Uterus (tissue), 4 donors: ENCODE measurements around the gene BSND. TPM values are rescaled to one million over a fixed set of nuclear protein-coding genes. Genes with fewer than 3 reads are reported as not detected.

ENCODE experiments used
- DNase-seq, 2 donors: peaks; one replicate each; pipeline ENCODE4 v3.0.0-alpha.2; 2019 to 2020
- H3K27ac ChIP-seq, 2 donors: fragments of 200-600 bp; sonication (generic); 1 replicate in 1 of 2; 2 replicates in 1 of 2; pipeline ENCODE4 v1.5.1; 2016 to 2018
- H3K27me3 ChIP-seq, 2 donors: fragments of 200-600 bp; sonication (generic); one replicate each; pipeline ENCODE4 v1.5.1; 2018 to 2019; ENCODE audit warnings: control low read depth in 1 of 2
- H3K36me3 ChIP-seq, 2 donors: fragments of 200-600 bp; sonication (generic); one replicate each; pipeline ENCODE4 v1.5.1; 2019; ENCODE audit warnings: control low read depth in 1 of 2
- H3K4me1 ChIP-seq, 2 donors: fragments of 200-600 bp; sonication (generic); one replicate each; pipeline ENCODE4 v1.5.1; 2018 to 2019; ENCODE audit warnings: control low read depth in 1 of 2
- H3K4me3 ChIP-seq, 2 donors: fragments of 200-600 bp; sonication (generic); 1 replicate in 1 of 2; 2 replicates in 1 of 2; pipeline ENCODE4 v1.5.1; 2018 to 2019; ENCODE audit warnings: mild to moderate bottlenecking in 1 of 2
- H3K9me3 ChIP-seq, 2 donors: fragments of 200-600 bp; sonication (generic); one replicate each; pipeline ENCODE4 v1.5.1; 2019; ENCODE audit warnings: control low read depth in 1 of 2
- POLR2A ChIP-seq, 2 donors: fragments of 450-650 bp; IDR thresholded peaks; one replicate each; pipeline ENCODE4 v1.6.1; 2016; ENCODE audit warnings: antibody characterized with exemption in 2 of 2, mild to moderate bottlenecking in 1 of 2, moderate library complexity in 1 of 2
- intact Hi-C: fragments of 100-400 bp; cut with DNase I; formaldehyde crosslinking; loops from one replicate; pipeline ENCODE4 v1.15.1; 2023; ENCODE audit warnings: low total_unique reads
- total RNA-seq, 4 donors: library from RNA; depleted of rRNA in 3 of 4; stranded (reverse); fragments of >200 nt in 3 of 4; gene quantifications; one replicate each; pipeline versions ENCODE4 v1.1.0 to v1.2.4, GENCODE V29; 2014 to 2023
- TF ChIP-seq, protein P1 (sequence below), 4 experiments: fragments of 200-600 bp in 2 of 4; fragments of 450-650 bp in 2 of 4; sonication (generic) in 2 of 4; IDR thresholded peaks; one replicate each; pipeline ENCODE4 v1.5.1; 2016 to 2019; ENCODE audit warnings: antibody characterized with exemption in 4 of 4, mild to moderate bottlenecking in 2 of 4, moderate library complexity in 1 of 4
- donor health status: DM: yes; HTN: yes; CAD: no.

Gene BSND
- total RNA-seq, 4 donors from 2014 or later, result not detected

DNA sequence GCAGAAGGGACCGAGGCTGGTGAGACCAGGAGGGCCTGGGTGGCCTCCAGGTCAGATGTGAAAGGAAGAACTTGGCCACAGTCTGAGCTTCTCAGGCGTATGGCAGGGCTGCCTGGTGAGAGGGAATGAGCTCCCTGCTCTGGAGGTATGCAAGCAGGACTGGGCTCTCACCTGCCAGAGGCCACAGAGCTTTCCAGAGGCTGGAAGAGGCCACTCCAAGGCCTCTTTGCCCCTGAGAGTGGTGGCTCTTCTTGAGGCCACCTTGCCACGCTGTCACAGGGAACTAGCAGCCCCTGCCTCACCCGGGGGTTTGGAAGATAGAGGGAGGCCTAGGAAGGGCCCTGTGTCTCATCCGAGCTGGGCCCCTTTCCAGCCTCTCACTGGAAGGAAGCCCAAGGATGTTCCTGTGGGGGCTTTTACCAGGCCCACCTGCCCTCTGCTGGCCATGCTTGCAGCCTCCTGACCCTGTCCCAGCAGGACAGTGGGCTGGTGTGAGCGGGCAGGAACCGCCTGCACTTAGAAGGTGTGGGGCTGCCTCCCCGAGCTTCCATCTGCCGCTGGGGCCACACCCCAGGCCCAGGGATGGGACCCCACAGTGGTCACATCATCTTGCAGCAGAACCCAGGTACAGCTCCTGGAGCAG is 50.7 kb downstream of the BSND start:
- TF ChIP-seq POLR2A (IDR thresholded peaks at IDR 0.05), result no peak
- TF ChIP-seq, protein P1, sequence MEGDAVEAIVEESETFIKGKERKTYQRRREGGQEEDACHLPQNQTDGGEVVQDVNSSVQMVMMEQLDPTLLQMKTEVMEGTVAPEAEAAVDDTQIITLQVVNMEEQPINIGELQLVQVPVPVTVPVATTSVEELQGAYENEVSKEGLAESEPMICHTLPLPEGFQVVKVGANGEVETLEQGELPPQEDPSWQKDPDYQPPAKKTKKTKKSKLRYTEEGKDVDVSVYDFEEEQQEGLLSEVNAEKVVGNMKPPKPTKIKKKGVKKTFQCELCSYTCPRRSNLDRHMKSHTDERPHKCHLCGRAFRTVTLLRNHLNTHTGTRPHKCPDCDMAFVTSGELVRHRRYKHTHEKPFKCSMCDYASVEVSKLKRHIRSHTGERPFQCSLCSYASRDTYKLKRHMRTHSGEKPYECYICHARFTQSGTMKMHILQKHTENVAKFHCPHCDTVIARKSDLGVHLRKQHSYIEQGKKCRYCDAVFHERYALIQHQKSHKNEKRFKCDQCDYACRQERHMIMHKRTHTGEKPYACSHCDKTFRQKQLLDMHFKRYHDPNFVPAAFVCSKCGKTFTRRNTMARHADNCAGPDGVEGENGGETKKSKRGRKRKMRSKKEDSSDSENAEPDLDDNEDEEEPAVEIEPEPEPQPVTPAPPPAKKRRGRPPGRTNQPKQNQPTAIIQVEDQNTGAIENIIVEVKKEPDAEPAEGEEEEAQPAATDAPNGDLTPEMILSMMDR (IDR thresholded peaks at IDR 0.05), result no peak
- intact Hi-C loops, result no loop called here

DNA sequence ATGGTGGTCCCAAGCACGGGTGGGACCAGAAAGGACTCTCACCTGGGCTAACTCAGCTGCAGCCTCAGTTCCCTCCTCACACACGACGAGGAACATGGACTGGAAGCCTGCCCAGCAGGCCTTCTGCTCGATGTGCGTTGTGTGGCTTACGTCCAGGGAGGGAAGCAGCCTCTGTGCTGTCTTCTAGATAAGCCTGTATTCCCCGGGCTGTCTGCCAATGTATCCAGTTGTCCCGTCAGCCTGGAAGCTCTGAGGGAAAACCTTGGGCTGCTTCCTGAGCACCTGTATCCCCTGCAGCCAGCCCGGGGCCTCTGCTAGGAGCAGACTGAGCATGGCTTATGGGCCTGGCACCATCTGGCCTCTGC is 51.2 kb downstream of the BSND start:
- Histone ChIP-seq H3K9me3 (no peaks in the 10 kb centered on the region), H3K27me3 (no peaks in the 10 kb centered on the region), H3K27ac (no peak overlapping the region), H3K36me3 (no peaks in the 10 kb centered on the region), H3K4me1 (no peaks in the 10 kb centered on the region), H3K4me3 (no peak overlapping the region)
- TF ChIP-seq, protein P1 (IDR thresholded peaks at IDR 0.05), result no peak
- TF ChIP-seq POLR2A (IDR thresholded peaks at IDR 0.05), result no peak
- no peak for DNase-seq
- intact Hi-C loops, result no loop called here

More for the DNA sequence above, 50.7 kb downstream of the BSND start:
- Histone ChIP-seq H3K27me3 (no peaks in the 10 kb centered on the region), H3K27ac (no peak overlapping the region), H3K36me3 (no peaks in the 10 kb centered on the region), H3K4me1 (no peaks in the 10 kb centered on the region), H3K9me3 (no peaks in the 10 kb centered on the region), H3K4me3 (no peak overlapping the region)
- DNase-seq, result no peak

GRCh38 chr1:55050283-55050682 is 51.5 kb downstream of the BSND start:
- intact Hi-C loops, result no loop called here
- no peak for TF ChIP-seq POLR2A (IDR thresholded peaks at IDR 0.05)
- TF ChIP-seq, protein P1 (IDR thresholded peaks at IDR 0.05), result no peak
- Histone ChIP-seq H3K4me3 (no peak overlapping the region), H3K27ac (no peak overlapping the region), H3K36me3 (no peaks in the 10 kb centered on the region), H3K9me3 (no peaks in the 10 kb centered on the region), H3K4me1 (no peaks in the 10 kb centered on the region), H3K27me3 (no peaks in the 10 kb centered on the region)
- no peak for DNase-seq

GRCh38 chr1:55051169-55051568 is 52.4 kb downstream of the BSND start:
- intact Hi-C loops, result no loop called here
- Histone ChIP-seq H3K27me3 (no peaks in the 10 kb centered on the region), H3K4me1 (no peaks in the 10 kb centered on the region), H3K9me3 (no peaks in the 10 kb centered on the region), H3K36me3 (no peaks in the 10 kb centered on the region), H3K4me3 (no peak overlapping the region), H3K27ac (no peak overlapping the region)
- no peak for DNase-seq
- TF ChIP-seq, protein P1 (IDR thresholded peaks at IDR 0.05), result no peak
- TF ChIP-seq POLR2A (IDR thresholded peaks at IDR 0.05), result no peak

GRCh38 chr1:55051621-55052020 is 52.9 kb downstream of the BSND start:
- Histone ChIP-seq H3K4me1 (no peaks in the 10 kb centered on the region), H3K27ac (no peak overlapping the region), H3K27me3 (no peaks in the 10 kb centered on the region), H3K4me3 (no peak overlapping the region), H3K9me3 (no peaks in the 10 kb centered on the region), H3K36me3 (no peaks in the 10 kb centered on the region)
- no peak for TF ChIP-seq POLR2A (IDR thresholded peaks at IDR 0.05)
- TF ChIP-seq, protein P1 (IDR thresholded peaks at IDR 0.05), result no peak
- DNase-seq, result no peak
- intact Hi-C loops, result no loop called here
